Measurements from ENCODE around the gene PLAC8L1. TPM values are rescaled to one million over a fixed set of nuclear protein-coding genes. Genes with fewer than 3 reads are reported as not detected.
A peak's percentile ranks its signal among the peaks of the same experiment; 100 is the strongest.
"Not testable (repeated sequence)": the region's sequence is repeated elsewhere in the genome, so short reads cannot be mapped to it uniquely, and the experiment has no call there.

Gene PLAC8L1
- 2.1 TPM for polyA plus RNA-seq (2012; ENCODE audit: insufficient read depth, insufficient read length, low read depth)

- no peak for DNase-seq
- H3K4me3 ChIP-seq (ENCODE audit: low read depth, low read length): no peak within 1 kb of the TSS
- H3K4me1 ChIP-seq: no peaks in the 10 kb centered on the region; the same call in 1 of the 2 replicates
- peaks cover 7% of the 10 kb centered on the region for H3K36me3 ChIP-seq
- H3K9me3 ChIP-seq: no peaks in the 10 kb centered on the region
- no peak for TF ChIP-seq CTCF (IDR thresholded peaks at IDR 0.05; ENCODE audit: low read depth, low read length)
- H3K27me3 ChIP-seq: no peaks in the 10 kb centered on the region
Measured at GRCh38 chr5:146105477-146105876, at the start of gene PLAC8L1. Gene PLAC8L1 (minus strand): TSS chr5:146105577. CDS start chr5:146104311, 1,266 bp downstream.

GRCh38 chr5:146151970-146152369 lies 46.6 kb upstream of the PLAC8L1 start:
- no peak for TF ChIP-seq CTCF (IDR thresholded peaks at IDR 0.05; ENCODE audit: low read depth, low read length)
- Histone ChIP-seq H3K36me3 (peaks cover 99% of the 10 kb centered on the region), H3K4me3 (ENCODE audit: low read depth, low read length) (no peak overlapping the region), H3K27me3 (no peaks in the 10 kb centered on the region), H3K4me1 (no peaks in the 10 kb centered on the region), H3K9me3 (no peaks in the 10 kb centered on the region)
- no peak for DNase-seq

GRCh38 chr5:146137967-146138403 lies 32.6 kb upstream of the PLAC8L1 start:
- TF ChIP-seq CTCF (IDR thresholded peaks at IDR 0.05; ENCODE audit: low read depth, low read length): no peak
- no peak overlapping the region for H3K4me3 ChIP-seq (ENCODE audit: low read depth, low read length)
- H3K36me3 ChIP-seq: peaks cover 66% of the 10 kb centered on the region
- no peaks in the 10 kb centered on the region for H3K9me3 ChIP-seq
- DNase-seq: no peak
- H3K4me1 ChIP-seq: no peaks in the 10 kb centered on the region
- no peaks in the 10 kb centered on the region for H3K27me3 ChIP-seq

GRCh38 chr5:146130440-146131045 lies 25.2 kb upstream of the PLAC8L1 start:
- Histone ChIP-seq H3K36me3 (peaks cover 86% of the 10 kb centered on the region), H3K9me3 (no peaks in the 10 kb centered on the region), H3K27me3 (no peaks in the 10 kb centered on the region), H3K4me3 (ENCODE audit: low read depth, low read length) (no peak overlapping the region), H3K4me1 (no peaks in the 10 kb centered on the region)
- no peak for DNase-seq
- peak; percentile 53 for TF ChIP-seq CTCF (IDR thresholded peaks at IDR 0.05; ENCODE audit: low read depth, low read length)

GRCh38 chr5:146126068-146126467 lies 20.7 kb upstream of the PLAC8L1 start:
- Histone ChIP-seq H3K27me3 (no peaks in the 10 kb centered on the region), H3K4me3 (ENCODE audit: low read depth, low read length) (no peak overlapping the region), H3K36me3 (peaks cover 97% of the 10 kb centered on the region), H3K9me3 (no peaks in the 10 kb centered on the region), H3K4me1 (no peaks in the 10 kb centered on the region)
- no peak for TF ChIP-seq CTCF (IDR thresholded peaks at IDR 0.05; ENCODE audit: low read depth, low read length)
- no peak for DNase-seq

GRCh38 chr5:146124580-146124979 lies 19.2 kb upstream of the PLAC8L1 start:
- H3K4me1 ChIP-seq: no peaks in the 10 kb centered on the region
- no peak for TF ChIP-seq CTCF (IDR thresholded peaks at IDR 0.05; ENCODE audit: low read depth, low read length)
- no peak for DNase-seq
- no peak overlapping the region for H3K4me3 ChIP-seq (ENCODE audit: low read depth, low read length)
- peaks cover 99% of the 10 kb centered on the region for H3K36me3 ChIP-seq
- H3K27me3 ChIP-seq: no peaks in the 10 kb centered on the region
- H3K9me3 ChIP-seq: no peaks in the 10 kb centered on the region

GRCh38 chr5:146121451-146121850 lies 16.1 kb upstream of the PLAC8L1 start:
- not testable (repeated sequence) for H3K4me1 ChIP-seq; H3K9me3 ChIP-seq; DNase-seq; H3K4me3 ChIP-seq (ENCODE audit: low read depth, low read length); H3K27me3 ChIP-seq
- peaks cover 92% of the 10 kb centered on the region for H3K36me3 ChIP-seq

Data from BE2C (cell line).